Measurements from ENCODE around the gene ABCB8. TPM values are rescaled to one million over a fixed set of nuclear protein-coding genes. Genes with fewer than 3 reads are reported as not detected.
"Not testable (repeated sequence)": the region's sequence is repeated elsewhere in the genome, so short reads cannot be mapped to it uniquely, and the experiment has no call there.

Gene ABCB8
- total RNA-seq, 1 donor from 2014 or later = 27.7 TPM

DNA sequence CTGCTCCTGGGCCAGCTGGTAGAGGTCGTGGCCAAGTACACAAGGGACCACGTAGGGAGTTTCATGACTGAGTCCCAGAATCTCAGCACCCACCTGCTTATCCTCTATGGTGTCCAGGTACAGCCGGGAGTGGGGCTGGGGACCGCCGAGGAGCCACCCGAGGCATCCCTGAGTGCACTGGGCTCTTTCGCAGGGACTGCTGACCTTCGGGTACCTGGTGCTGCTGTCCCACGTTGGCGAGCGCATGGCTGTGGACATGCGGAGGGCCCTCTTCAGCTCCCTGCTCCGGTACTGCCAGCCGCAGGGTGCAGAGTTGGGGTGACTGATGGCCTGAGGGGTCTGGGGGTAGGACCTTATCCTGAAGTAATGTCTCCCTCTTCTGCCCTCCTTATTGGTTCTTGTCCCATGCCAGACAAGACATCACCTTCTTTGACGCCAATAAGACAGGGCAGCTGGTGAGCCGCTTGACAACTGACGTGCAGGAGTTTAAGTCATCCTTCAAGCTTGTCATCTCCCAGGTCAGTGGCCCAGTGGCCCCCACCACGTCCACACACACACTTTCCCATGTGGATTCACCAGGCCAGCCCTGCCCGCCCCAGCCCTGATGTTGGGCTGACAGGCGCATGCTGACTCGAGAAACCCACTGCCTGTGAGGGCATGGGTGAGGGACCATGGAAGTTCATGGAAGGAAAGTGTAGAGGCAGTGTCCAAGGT is 6.2 kb downstream of the ABCB8 start:
- DNase-seq (ENCODE audit: low spot score) = no peak

DNA sequence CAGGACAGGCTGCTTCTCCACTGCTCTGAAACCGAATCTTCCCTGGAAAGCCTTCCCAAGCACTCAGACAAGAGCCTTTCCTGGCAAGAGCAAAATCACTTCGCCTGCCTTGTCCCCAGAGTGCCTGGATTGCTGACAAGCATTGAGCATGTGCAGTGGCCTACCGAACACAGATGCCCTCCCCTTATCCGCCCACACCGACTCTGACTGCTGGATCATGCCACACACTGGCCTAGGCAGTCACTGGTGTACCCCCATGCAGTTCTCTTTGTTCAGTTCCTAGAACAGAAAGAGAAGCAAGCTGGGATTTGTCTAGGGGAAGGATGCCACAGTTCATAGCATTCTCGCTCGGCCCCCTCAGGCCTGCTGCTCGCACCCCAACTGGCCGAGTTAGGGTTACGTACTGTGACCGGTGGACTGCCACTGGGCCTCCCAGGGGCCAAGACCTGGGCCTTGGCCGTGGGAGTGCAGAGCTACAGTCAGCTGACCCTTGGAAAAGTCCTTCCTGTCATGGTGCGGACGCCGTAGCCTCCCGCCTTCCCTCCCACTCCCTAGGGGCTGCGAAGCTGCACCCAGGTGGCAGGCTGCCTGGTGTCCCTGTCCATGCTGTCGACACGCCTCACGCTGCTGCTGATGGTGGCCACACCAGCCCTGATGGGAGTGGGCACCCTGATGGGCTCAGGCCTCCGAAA is 6.9 kb downstream of the ABCB8 start:
- no peak for DNase-seq (ENCODE audit: low spot score)

DNA sequence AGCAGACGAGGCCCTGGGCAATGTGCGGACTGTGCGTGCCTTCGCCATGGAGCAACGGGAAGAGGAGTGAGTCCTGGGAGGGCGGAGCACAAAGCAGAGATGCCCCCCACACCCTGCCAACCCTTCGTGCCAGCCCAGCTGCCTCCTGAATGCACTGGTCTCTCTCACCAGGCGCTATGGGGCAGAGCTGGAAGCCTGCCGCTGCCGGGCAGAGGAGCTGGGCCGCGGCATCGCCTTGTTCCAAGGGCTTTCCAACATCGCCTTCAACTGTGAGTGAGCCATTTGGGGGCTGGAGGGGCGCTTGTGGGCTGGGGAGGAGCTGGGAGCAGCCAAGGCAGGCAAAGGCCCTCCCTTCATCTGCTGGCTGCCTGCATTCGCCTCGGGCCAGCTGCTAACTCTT is 7.7 kb downstream of the ABCB8 start:
- DNase-seq (ENCODE audit: low spot score) = no peak

DNA sequence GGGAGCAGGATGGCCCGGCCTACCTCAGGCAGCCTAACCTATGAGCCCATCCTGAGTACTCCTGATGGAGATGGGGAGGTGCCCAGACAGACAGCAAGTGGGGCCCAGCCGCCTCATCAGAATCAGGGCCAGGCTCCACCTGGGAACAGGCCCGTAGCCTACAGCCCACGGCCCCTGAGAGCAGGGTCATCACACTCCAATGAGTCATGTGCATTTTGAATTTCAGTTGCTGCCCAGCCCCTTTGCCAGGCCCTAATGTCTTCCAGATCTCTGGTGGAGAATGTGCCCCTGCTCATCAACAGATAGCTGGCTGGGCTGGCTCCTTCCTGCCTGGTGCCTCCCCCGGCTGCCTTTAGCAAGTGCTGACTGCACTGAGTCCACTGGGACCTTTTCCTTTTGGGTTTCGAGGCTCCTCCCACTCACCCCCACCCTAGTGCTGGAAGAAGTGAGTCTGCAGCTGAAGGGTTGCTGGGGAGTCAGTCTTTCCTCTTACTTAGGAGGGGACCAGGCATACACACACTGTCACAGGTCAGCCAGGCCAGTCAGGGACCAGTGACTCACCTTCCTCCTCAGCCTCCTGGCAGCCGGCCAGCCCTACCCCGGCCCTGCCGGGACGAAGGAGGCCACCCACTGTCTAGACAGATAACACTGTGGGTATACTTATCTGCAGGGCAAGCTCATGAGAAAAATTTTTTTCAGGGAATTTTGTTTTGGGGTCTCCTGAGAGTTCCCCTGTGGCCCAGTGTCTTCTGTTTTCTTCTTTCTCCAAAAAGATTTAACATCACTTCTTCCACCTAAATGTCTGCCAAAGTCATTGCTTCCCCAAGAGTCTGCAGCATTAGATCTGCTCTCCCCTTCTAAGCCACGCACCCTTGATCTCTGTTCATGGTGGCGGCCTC is 10.9 kb downstream of the ABCB8 start:
- DNase-seq (ENCODE audit: low spot score) = peak; percentile 88

DNA sequence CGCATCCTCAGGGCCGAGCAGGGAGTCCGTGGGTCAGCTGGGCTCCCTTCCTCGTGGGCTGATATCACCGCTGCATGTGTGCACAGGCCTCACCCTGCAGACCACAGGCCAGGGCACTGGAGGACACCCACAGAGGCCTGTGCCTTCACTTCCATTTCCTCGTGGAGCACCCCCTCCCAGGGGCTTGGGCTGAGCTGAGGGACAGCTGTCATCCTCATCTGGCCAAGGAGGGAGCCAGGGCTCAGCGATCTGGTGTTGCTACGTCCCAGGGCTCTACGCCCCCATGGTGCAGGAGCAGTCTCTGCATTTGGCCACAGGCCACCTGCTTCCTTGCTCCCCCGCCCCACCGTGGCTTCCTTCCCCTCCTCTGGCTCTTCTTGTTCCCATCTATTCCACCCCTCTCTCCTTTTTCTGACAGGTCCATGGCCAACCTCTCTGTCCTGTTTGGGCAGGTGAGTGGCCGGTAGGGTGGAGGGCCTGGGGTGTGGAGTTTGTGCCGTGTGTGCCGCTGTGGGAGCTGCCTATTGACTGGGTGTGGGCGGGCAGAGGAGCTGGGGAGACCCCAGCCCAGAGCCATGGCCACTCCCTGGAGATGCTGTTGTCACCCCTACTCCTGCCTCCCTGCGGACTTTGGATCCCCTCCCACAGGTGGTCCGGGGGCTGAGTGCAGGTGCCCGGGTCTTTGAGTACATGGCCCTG is 11.7 kb downstream of the ABCB8 start:
- no peak for DNase-seq (ENCODE audit: low spot score)

DNA sequence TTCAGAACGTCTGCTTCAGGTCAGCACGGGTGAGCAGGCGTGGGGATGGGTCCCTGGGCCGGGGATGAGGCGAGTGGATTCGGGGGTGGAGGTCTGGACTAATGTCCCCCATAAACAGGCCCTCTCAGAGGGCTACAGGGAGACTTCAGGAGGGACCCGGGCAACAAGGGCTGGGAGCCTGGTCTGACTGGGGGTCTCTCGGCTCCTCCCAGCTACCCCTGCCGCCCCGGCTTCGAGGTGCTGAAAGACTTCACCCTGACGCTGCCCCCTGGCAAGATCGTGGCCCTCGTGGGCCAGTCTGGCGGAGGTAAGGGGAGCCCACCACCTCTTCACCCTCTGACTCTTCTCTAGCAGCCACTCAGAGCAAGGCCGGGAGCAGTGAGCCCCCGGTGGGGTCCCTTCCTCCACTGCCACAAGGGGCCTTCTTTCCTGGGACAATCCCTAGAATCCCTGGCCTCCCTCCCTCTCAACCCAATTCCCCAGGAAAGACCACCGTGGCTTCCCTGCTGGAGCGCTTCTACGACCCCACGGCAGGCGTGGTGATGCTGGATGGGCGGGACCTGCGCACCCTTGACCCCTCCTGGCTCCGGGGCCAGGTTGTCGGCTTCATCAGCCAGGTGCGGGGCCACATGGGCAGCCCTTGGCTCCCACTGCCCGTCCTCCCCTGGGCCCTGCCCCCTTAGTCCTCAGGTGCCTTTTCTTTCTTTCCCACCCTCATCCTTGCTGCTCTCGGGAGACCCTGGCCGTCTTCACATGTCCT is 12.5 kb downstream of the ABCB8 start:
- DNase-seq (ENCODE audit: low spot score) = no peak

DNA sequence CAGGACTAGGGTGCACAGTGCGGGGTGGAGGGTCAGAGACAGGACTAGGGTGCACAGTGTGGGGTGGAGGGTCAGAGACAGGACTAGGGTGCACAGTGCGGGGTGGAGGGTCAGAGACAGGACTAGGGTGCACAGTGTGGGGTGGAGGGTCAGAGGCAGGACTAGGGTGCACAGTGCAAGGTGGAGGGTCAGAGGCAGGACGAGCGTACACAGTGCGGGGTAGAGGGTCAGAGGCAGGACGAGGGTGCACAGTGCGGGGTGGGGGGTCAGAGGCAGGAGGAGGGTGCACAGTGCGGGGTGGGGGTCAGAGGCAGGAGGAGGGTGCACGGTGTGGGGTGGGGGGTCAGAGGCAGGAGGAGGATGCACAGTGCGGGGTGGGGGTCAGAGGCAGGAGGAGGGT is 15.2 kb downstream of the ABCB8 start:
- not testable (repeated sequence) for DNase-seq (ENCODE audit: low spot score)

DNA sequence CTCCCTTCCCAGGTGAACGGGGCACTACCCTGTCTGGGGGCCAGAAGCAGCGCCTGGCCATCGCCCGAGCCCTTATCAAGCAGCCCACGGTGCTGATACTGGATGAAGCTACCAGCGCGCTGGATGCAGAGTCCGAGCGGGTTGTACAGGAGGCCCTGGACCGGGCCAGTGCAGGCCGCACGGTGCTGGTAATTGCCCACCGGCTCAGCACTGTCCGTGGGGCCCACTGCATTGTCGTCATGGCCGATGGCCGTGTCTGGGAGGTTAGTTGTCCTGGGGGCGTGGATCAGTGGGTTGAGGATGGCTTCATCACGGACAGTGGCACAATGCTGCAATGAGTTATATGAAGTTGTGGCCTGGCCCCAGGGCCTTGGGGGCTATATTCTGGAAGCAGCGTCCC is 15.7 kb downstream of the ABCB8 start:
- no peak for DNase-seq (ENCODE audit: low spot score)

DNA sequence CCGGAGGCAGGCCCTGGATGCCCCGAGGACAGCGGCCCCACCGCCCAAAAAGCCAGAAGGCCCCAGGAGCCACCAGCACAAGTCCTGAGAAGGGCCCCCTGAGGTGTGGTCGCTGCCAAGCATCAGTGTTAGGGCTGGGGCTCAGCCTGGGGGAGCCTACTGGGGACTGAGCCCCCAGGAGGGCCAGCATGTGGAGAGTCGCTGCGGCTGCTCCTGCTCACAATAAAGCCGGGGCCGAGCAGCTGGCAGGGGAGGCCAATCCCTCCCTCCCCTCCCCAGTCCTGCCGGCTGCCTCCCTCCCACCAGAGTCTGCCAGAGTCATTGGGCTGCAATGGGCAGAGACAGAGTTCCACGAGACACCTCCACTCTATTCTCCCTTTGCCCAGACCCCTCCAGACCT is 17.0 kb downstream of the ABCB8 start:
- no peak for DNase-seq (ENCODE audit: low spot score)

DNA sequence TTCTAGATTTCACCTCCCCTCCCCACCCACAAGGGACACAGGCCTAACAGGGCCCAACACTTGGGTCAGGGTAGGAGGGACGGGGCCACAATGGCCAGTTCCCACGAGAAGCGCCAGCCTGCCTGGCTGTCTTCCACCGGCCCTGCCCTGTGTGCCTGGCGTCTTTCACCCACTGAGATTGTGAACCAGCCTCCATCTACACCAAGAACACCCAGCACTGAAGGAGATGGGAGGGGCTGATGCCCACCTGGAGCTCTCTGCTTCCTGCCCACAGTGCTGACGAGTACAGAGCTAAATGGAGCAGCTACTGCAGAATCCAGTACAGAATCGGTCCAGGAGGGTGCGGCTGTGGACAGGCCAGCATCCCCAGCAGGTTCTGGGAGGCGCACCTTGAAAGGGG is 17.7 kb downstream of the ABCB8 start:
- DNase-seq (ENCODE audit: low spot score) = no peak

DNA sequence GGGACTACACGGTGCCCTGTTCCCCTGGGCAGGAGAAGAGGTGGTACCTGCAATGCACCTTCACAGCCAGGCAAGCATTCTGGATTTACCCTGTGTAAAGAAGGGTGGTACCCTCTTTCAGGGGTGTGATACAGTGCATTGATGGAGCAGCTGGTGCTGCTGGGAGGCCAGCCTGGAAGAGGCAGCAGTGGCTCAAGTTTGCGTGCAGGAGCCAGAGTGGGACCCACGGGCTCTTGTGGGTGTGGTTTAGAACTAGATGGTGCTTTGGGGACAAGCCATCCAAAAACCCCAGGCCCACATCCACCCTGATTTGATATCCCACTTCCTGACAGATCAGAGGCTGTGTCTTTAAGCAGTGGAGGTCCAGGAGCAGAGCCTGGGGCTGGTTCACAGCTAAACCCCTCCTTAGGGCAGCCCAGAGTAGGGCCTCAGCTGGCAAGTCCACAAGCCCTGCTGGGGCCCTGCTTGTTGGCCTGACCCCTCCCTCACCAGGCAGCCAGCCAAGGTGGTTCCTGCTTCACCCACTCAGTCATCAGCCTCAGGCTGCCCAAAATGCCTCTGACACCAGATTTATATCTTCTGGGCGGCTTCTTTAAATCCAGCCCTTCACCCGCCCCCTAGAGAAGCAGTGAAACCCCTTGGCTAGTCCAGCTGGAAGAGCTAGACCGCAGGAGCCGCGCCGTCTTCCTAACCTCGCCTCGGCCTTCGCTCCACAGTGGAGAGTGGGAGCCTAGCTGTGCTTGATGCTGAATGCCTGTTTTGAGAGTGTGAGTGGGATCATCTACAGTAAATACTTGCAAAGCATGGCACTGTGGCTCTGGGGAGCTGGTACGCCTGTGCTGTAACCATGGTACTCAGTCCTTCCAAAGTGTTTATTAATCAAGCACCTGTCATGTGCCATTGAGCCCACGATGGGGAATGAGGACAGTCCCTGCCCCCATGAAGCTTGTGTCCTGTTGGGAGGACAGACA is 18.6 kb downstream of the ABCB8 start:
- peak; percentile 97 for DNase-seq (ENCODE audit: low spot score)

DNA sequence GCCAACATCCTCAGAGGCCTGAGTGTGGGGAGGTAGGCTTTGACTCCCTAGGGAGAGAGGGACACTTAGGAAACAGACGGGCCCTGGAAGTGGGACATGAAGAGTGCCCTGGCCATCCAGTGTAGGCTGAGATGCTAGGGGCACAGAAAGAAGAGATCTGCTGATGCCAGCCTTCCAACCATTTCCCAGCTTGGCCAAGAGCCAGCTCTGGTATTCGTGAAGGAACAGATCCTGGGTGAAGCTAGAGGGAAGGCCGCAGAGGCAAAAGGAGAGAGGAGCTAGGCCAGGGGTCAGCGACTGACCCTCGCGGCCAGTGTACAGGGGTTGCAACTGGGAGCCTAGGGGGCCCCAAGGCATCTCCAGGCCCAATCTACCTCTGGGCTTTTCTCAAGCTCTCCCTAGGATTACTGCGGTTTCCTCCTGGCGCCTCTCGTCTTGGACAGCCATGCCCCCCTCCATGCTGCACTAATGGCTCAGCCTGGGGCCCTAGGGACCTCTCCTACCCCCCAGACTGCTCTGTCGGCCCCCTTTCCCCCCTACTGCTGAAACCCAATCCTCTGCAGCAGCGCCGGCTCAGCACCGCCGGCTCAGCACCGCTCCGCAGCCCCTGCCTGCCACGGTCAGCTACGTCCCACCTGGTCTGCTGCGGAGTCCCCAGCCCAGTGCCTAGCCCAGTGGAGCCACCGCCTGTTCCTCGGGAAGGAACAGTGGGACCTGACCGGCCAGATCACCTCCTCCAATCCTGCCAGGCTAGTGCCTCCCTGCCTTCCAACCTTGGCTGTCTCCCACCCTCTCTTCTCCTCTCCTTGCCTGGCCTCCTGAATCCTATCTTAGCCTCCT is 19.9 kb downstream of the ABCB8 start, which contains the start of gene ASIC3:
TSS of gene ASIC3 (plus strand) at position 556 of the 840 bp plus-strand sequence. CDS start 355 bp downstream, outside the sequence.
- DNase-seq (ENCODE audit: low spot score) = no peak

DNA sequence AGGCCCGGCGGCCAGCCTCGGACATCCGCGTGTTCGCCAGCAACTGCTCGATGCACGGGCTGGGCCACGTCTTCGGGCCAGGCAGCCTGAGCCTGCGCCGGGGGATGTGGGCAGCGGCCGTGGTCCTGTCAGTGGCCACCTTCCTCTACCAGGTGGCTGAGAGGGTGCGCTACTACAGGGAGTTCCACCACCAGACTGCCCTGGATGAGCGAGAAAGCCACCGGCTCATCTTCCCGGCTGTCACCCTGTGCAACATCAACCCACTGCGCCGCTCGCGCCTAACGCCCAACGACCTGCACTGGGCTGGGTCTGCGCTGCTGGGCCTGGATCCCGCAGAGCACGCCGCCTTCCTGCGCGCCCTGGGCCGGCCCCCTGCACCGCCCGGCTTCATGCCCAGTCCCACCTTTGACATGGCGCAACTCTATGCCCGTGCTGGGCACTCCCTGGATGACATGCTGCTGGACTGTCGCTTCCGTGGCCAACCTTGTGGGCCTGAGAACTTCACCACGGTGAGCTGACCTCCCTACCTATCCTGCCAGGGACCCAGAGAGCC is 20.7 kb downstream of the ABCB8 start:
- no peak for DNase-seq (ENCODE audit: low spot score)

DNA sequence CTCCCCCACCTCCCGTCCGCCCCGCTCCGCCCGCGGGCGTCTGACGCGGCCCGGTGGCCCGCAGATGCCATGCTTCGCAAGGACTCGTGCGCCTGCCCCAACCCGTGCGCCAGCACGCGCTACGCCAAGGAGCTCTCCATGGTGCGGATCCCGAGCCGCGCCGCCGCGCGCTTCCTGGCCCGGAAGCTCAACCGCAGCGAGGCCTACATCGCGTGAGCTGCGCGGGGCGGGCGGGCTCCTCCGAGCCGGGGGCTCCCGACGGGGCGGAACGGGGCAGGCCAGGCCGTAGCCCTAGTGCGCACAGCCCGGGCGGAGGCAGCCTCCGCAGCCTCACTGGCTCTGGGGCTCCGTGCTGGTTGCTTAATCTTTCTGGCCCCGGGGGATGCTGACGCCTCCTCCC is 22.9 kb downstream of the ABCB8 start:
- DNase-seq (ENCODE audit: low spot score) = peak; percentile 74

DNA sequence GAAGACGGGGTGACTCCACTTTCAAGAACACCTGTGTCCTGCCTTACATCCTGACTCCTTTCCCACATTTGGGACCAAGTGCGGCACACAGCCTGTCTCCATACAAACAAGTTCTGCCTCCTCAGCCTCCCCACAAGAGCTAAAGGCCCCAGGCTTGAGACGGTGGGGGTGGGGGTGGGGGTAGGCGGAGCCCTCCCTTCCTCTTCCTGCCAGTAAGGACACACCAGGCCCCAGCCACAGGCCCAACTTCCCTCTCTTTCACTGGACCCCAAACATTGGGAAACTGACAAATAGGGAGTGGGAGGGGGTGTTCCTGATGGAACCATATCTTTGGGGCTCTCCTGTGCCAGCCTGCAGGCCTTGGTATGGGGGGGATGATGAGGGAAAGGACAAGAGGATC is 24.8 kb downstream of the ABCB8 start:
- DNase-seq (ENCODE audit: low spot score) = no peak

DNA sequence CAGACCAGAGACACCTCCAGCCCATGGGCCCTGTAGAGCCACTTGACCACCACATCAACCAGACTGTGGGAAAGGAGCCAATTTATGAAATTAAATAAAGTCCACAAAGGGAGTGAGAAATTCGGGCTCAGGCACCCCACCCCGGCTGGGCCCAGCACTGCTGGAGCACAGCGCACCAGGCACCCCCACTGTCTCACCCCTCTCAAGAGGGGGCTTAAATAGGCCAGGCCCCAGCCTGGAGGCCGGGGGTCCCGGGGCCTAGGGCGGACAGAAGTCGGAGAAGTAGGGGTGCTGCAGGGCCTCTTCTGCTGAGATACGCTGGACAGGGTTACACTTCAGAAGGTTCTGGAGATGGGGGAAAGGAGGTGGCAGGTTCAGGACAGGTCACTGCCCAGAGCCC is 25.5 kb downstream of the ABCB8 start:
- DNase-seq (ENCODE audit: low spot score) = no peak

DNA sequence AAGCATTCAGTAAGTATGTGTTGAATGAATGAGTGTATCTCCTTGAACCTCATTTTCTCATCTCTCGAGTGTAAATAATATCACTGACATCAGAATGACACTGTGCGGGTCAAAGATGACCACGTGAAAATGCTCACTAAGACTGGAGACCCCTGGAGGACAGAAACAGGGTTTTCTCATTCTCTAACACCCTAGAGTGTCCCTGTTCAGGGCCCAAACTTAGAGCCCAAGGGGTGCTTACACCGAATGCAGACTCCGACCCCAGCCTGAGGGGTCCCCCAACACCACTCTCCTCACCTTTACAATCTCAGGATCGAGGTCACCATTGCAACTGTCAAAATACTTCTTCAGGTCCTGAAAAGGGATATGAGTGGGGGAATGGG is 28.0 kb downstream of the ABCB8 start:
- no peak for DNase-seq (ENCODE audit: low spot score)

Measured in umbilical cord (tissue), 2 donors.